Activated naive CD4-positive, alpha-beta T cell treated with anti-CD3 and anti-CD28 coated beads for 36 hours (primary cell): ENCODE results near the gene LDLRAD4. TPM values are rescaled to one million over a fixed set of nuclear protein-coding genes. Genes with fewer than 3 reads are reported as not detected.

Experiments used
- CTCF ChIA-PET: fragments of 350-600 bp; sonication (Branson Sonifier 250); formaldehyde crosslinking; loops from one replicate; lab custom pipeline; 2021; ENCODE audit warnings: antibody characterized with exemption; lab: Charles Lee
- DNase-seq: peaks from one replicate; pipeline ENCODE4 v3.0.0-alpha.2; 2020
- H3K27ac Mint-ChIP-seq: one replicate; pipeline ENCODE4 v1.8.0; 2021; ENCODE audit warnings: mild to moderate bottlenecking, mixed read lengths
- H3K27me3 Mint-ChIP-seq: one replicate; pipeline ENCODE4 v1.8.0; 2021; ENCODE audit warnings: low read depth, mixed read lengths
- H3K36me3 Mint-ChIP-seq: one replicate; pipeline ENCODE4 v1.8.0; 2021; ENCODE audit warnings: low read depth, mixed read lengths
- H3K4me1 Mint-ChIP-seq: one replicate; pipeline ENCODE4 v1.8.0; 2021; ENCODE audit warnings: low read depth, mixed read lengths
- H3K4me3 Mint-ChIP-seq: one replicate; pipeline ENCODE4 v1.8.0; 2021; ENCODE audit warnings: mild to moderate bottlenecking, moderate library complexity, mixed read lengths
- H3K9me3 Mint-ChIP-seq: one replicate; pipeline ENCODE4 v1.8.0; 2021; ENCODE audit warnings: mixed read lengths
- intact Hi-C: fragments of 100-400 bp; cut with micrococcal nuclease; formaldehyde crosslinking; loops from one replicate; pipeline ENCODE4 v1.15.1; 2023
- total RNA-seq, 2 experiments: library from RNA; stranded (reverse); gene quantifications; one replicate each; pipeline ENCODE4 v1.2.3, GENCODE V29; 2021

LDLRAD4 gene
- total RNA-seq, 2 experiments from 2014 or later, result 19.4 to 21.3 TPM

DNA sequence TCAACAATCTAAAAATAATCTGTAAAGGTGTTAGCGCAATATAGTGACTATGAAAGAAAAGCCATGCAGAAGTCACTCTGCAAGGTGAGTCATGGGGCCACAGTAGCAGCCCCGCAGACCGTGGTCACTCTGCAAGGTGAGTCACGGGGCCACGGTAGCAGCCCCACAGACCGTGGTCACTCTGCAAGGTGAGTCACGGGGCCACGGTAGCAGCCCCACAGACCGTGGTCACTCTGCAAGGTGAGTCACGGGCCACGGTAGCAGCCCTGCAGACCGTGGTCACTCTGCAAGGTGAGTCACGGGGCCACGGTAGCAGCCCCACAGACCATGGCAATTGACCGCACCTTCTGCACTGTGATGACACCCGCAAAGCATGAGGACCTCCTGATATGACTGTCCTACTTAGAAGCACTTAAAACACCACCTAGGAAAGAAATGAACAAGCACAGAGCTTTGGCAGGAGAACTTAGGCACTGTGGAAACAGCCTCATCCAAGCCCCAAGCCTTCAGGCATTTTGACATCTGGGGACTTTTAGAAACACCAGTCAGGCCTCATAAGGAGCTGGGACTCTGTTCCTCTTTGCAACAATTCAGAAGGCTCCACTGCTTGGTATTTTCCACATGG lies 70.1 kb downstream of the LDLRAD4 start:
- H3K27me3 Mint-ChIP-seq, result no peaks in the 10 kb centered on the region
- no peak for DNase-seq
- H3K36me3 Mint-ChIP-seq, result no peaks in the 10 kb centered on the region
- CTCF ChIA-PET, result interaction anchor here (1.4 kb wide), 1 partner anchor 95 kb away, joined by 3 read pairs; no protein-coding TSS in a partner anchor
- no peak overlapping the region for H3K4me3 Mint-ChIP-seq
- no peak overlapping the region for H3K27ac Mint-ChIP-seq
- no peaks in the 10 kb centered on the region for H3K9me3 Mint-ChIP-seq
- intact Hi-C loops, result loop anchor here (1.0 kb wide), 1 partner anchor 9 kb away; no protein-coding TSS in a partner anchor
- peaks cover 28% of the 10 kb centered on the region for H3K4me1 Mint-ChIP-seq

GRCh38 chr18:13289481-13290205 lies 71.1 kb downstream of the LDLRAD4 start:
- H3K4me1 Mint-ChIP-seq, result peaks cover 24% of the 10 kb centered on the region
- intact Hi-C loops, result loop anchor here (1.0 to 5.0 kb wide), 3 partner anchors 23 to 88 kb away; no protein-coding TSS in a partner anchor
- H3K4me3 Mint-ChIP-seq, result no peak overlapping the region

DNA sequence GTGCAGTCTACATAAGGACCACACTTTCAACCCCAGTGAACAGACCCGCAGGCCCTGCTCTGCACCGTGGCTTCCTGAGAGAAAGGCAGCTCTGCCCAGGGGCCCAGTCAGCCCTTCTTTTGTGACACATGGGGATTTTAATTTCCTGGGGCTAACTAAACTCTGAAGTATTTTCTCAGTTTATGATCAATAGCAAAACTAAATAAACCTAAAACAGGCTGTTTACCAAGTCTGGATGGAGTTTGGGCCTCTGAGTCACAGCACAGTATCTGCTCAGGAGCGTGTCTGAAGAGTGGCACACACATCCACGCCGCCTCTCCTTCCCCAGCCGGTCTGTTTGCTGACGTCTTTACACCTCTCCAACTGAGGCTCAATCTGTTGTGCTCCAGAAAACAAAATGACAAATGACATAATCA lies 72.3 kb downstream of the LDLRAD4 start:
- CTCF ChIA-PET, result interaction anchor here (0.7 kb wide), 1 partner anchor 13 kb away, joined by 3 read pairs; no protein-coding TSS in a partner anchor
- H3K4me1 Mint-ChIP-seq, result peaks cover 21% of the 10 kb centered on the region
- no peaks in the 10 kb centered on the region for H3K27me3 Mint-ChIP-seq
- DNase-seq, result peak; percentile 60
- intact Hi-C loops, result loop anchor here (1.0 to 5.0 kb wide), 3 partner anchors 25 to 86 kb away; no protein-coding TSS in a partner anchor
- H3K36me3 Mint-ChIP-seq, result no peaks in the 10 kb centered on the region
- H3K9me3 Mint-ChIP-seq, result no peaks in the 10 kb centered on the region
- H3K27ac Mint-ChIP-seq, result no peak overlapping the region
- no peak overlapping the region for H3K4me3 Mint-ChIP-seq

More at GRCh38 chr18:13289481-13290205, 71.1 kb downstream of the LDLRAD4 start:
- CTCF ChIA-PET, result interaction anchor here (1.4 kb wide), 1 partner anchor 94 kb away, joined by 3 read pairs; no protein-coding TSS in a partner anchor
- Mint-ChIP-seq H3K9me3 (no peaks in the 10 kb centered on the region), H3K36me3 (no peaks in the 10 kb centered on the region), H3K27ac (no peak overlapping the region), H3K27me3 (no peaks in the 10 kb centered on the region)
- DNase-seq, result no peak

- CTCF ChIA-PET, result interaction anchor here (0.7 kb wide), 1 partner anchor 14 kb away, joined by 3 read pairs; no protein-coding TSS in a partner anchor
- H3K27me3 Mint-ChIP-seq, result no peaks in the 10 kb centered on the region
Observed at GRCh38 chr18:13291299-13291698, 72.7 kb downstream of the LDLRAD4 start.

GRCh38 chr18:13291745-13292447 lies 73.3 kb downstream of the LDLRAD4 start:
- H3K4me1 Mint-ChIP-seq, result peaks cover 24% of the 10 kb centered on the region
- H3K9me3 Mint-ChIP-seq, result no peaks in the 10 kb centered on the region
- H3K27ac Mint-ChIP-seq, result no peak overlapping the region
- no peak for DNase-seq
- intact Hi-C loops, result loop anchor here (2.0 to 5.0 kb wide), 2 partner anchors 75 to 85 kb away; no protein-coding TSS in a partner anchor
- H3K36me3 Mint-ChIP-seq, result no peaks in the 10 kb centered on the region
- no peaks in the 10 kb centered on the region for H3K27me3 Mint-ChIP-seq
- CTCF ChIA-PET, result no interaction called here
- H3K4me3 Mint-ChIP-seq, result no peak overlapping the region

More at GRCh38 chr18:13291299-13291698, 72.7 kb downstream of the LDLRAD4 start:
- no peaks in the 10 kb centered on the region for H3K36me3 Mint-ChIP-seq
- no peaks in the 10 kb centered on the region for H3K9me3 Mint-ChIP-seq
- intact Hi-C loops, result loop anchor here (2.0 to 5.0 kb wide), 2 partner anchors 74 to 86 kb away; no protein-coding TSS in a partner anchor
- no peak for DNase-seq
- H3K4me1 Mint-ChIP-seq, result peaks cover 21% of the 10 kb centered on the region
- no peak overlapping the region for H3K27ac Mint-ChIP-seq
- no peak overlapping the region for H3K4me3 Mint-ChIP-seq

DNA sequence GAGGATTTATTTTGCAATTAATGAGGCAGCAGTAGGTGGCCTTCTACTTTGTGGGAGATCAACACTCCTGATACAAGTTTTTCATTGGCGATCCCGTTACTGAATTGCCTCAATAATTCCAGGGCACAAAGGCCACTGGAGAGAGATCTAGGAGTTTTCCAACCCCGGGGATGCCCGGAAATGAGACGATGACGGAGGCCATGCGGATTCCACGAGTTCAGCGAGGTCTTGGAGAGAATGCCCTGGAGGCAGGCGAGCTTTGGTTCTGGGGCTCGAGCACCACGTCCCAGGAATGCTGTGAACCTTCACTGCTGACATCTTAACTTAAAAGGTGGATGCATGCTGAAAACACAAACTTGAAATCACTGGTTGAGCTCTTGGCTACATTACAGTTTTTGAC lies 74.2 kb downstream of the LDLRAD4 start:
- H3K27me3 Mint-ChIP-seq, result no peaks in the 10 kb centered on the region
- H3K36me3 Mint-ChIP-seq, result no peaks in the 10 kb centered on the region
- H3K4me1 Mint-ChIP-seq, result peaks cover 26% of the 10 kb centered on the region
- H3K4me3 Mint-ChIP-seq, result no peak overlapping the region
- CTCF ChIA-PET, result no interaction called here
- no peak for DNase-seq
- intact Hi-C loops, result loop anchor here (5.0 kb wide), 1 partner anchor 85 kb away; no protein-coding TSS in a partner anchor
- H3K9me3 Mint-ChIP-seq, result no peaks in the 10 kb centered on the region
- H3K27ac Mint-ChIP-seq, result no peak overlapping the region

DNA sequence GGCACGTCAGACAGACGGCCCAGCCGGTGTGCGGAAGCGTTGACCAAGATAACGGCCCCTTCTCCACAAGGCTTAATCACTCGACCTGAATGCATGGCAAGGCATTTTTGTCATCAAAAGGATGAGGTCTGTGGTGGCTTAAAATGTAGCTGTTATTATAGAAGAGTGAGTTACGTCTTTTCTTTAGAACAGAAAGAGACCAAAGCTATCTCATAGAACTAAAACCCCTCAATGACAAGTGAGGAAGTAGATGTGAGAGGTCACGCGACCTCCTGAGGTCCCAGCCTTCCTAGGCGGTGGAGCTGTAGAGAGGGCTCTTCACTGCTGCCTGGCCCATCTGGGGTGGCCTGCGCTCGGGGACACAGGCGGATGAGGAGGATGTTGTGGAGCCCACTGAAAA lies 75.7 kb downstream of the LDLRAD4 start:
- H3K4me3 Mint-ChIP-seq, result no peak overlapping the region
- H3K27ac Mint-ChIP-seq, result no peak overlapping the region
- no peaks in the 10 kb centered on the region for H3K27me3 Mint-ChIP-seq
- intact Hi-C loops, result loop anchor here (5.0 kb wide), 1 partner anchor 83 kb away; no protein-coding TSS in a partner anchor
- H3K4me1 Mint-ChIP-seq, result peaks cover 24% of the 10 kb centered on the region
- no peak for DNase-seq
- H3K9me3 Mint-ChIP-seq, result no peaks in the 10 kb centered on the region
- CTCF ChIA-PET, result interaction anchor here (0.9 kb wide), 1 partner anchor 19 kb away, joined by 3 read pairs; no protein-coding TSS in a partner anchor
- H3K36me3 Mint-ChIP-seq, result no peaks in the 10 kb centered on the region

GRCh38 chr18:13295894-13296293 lies 77.3 kb downstream of the LDLRAD4 start:
- no peaks in the 10 kb centered on the region for H3K9me3 Mint-ChIP-seq
- CTCF ChIA-PET, result no interaction called here
- no peak overlapping the region for H3K27ac Mint-ChIP-seq
- no peaks in the 10 kb centered on the region for H3K36me3 Mint-ChIP-seq
- H3K4me1 Mint-ChIP-seq, result peaks cover 15% of the 10 kb centered on the region
- DNase-seq, result no peak
- no peak overlapping the region for H3K4me3 Mint-ChIP-seq
- no peaks in the 10 kb centered on the region for H3K27me3 Mint-ChIP-seq
- intact Hi-C loops, result no loop called here

DNA sequence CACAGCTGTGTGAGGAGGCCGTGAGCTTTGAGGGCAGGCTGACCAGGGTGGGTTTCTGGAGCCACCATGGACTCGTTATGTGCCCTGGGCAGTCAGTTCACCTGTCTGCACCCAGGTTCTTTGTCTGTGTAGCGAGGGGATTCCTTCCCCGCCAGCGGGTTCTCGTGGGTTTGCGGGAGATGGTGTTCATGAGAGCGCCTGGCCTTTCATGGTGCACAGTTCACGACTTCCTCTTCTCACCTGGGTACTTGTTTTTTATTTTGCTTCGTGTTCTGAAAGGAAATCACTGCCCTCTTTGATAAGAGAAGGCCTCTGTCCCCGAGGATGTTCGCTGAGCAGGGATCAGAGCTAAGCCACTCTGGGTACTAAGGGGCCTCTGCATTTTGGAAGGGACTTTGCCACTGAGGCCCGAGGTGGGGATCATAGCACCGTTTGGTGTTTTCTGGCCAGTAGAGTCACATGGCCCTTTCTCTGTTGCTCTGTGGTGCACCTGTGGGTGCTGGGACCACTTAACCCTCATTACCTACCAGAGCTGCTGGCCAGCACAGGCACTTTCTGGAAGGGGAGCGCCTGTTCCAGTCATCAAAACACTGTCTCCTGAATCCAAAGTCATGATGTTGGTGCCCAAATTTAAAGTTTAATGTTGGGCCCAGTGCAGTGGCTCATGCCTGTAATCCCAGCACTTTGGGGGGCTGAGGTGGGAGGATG lies 78.5 kb downstream of the LDLRAD4 start:
- Mint-ChIP-seq H3K27me3 (no peaks in the 10 kb centered on the region), H3K27ac (no peak overlapping the region), H3K36me3 (no peaks in the 10 kb centered on the region), H3K9me3 (no peaks in the 10 kb centered on the region), H3K4me1 (peaks cover 9% of the 10 kb centered on the region), H3K4me3 (no peak overlapping the region)
- DNase-seq, result no peak
- intact Hi-C loops, result no loop called here
- CTCF ChIA-PET, result interaction anchor here (1.2 kb wide), 1 partner anchor 13 kb away, joined by 5 read pairs; no protein-coding TSS in a partner anchor

DNA sequence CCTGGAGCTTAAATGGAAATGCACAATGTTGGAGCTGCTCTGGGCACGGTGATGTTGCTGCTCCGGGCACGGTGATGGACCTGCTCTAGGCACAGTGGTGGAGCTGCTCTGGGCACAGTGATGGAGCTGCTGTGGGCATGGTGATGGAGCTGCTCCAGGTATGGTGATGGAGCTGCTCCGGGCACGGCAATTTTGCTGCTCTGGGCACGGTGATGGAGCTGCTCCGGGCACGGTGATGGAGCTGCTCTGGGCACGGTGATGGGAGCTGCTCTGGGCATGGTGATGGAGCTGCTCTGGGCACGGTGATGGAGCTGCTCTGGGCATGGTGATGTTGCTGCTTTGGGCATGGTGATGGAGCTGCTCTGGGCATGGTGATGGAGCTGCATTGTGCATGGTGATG lies 79.7 kb downstream of the LDLRAD4 start:
- CTCF ChIA-PET, result interaction anchor here (0.6 to 0.9 kb wide), 2 partner anchors 16 to 986 kb away, joined by 3 read pairs; no protein-coding TSS in a partner anchor
- no peaks in the 10 kb centered on the region for H3K36me3 Mint-ChIP-seq
- no peak overlapping the region for H3K27ac Mint-ChIP-seq
- H3K27me3 Mint-ChIP-seq, result no peaks in the 10 kb centered on the region
- H3K9me3 Mint-ChIP-seq, result no peaks in the 10 kb centered on the region
- H3K4me3 Mint-ChIP-seq, result no peak overlapping the region
- peaks cover 8% of the 10 kb centered on the region for H3K4me1 Mint-ChIP-seq
- intact Hi-C loops, result no loop called here
- DNase-seq, result no peak

GRCh38 chr18:13300029-13300428 lies 81.5 kb downstream of the LDLRAD4 start:
- intact Hi-C loops, result no loop called here
- Mint-ChIP-seq H3K27ac (no peak overlapping the region), H3K4me3 (no peak overlapping the region), H3K27me3 (no peaks in the 10 kb centered on the region), H3K4me1 (peaks cover 8% of the 10 kb centered on the region), H3K36me3 (no peaks in the 10 kb centered on the region), H3K9me3 (peaks cover 2% of the 10 kb centered on the region)
- CTCF ChIA-PET, result interaction anchor here (1.0 kb wide), 1 partner anchor 84 kb away, joined by 3 read pairs; no protein-coding TSS in a partner anchor
- DNase-seq, result no peak
